SJCRH30 (cell line): ENCODE data around the gene RLBP1. TPM values are rescaled to one million over a fixed set of nuclear protein-coding genes. Genes with fewer than 3 reads are reported as not detected.

Source experiments
- DNase-seq, 2 experiments: peaks; one replicate each; pipeline ENCODE4 v3.0.0-alpha.2; 2015 to 2020
- H3K27ac ChIP-seq: fragments of 250-450 bp; sonication (Bioruptor Pico); 2 replicates; pipeline ENCODE4 v1.5.1; 2020; ENCODE audit warnings: mild to moderate bottlenecking, moderate library complexity
- H3K27me3 ChIP-seq: fragments of 250-450 bp; sonication (Bioruptor Pico); 2 replicates; pipeline ENCODE4 v1.5.1; 2020; ENCODE audit warnings: mild to moderate bottlenecking, moderate library complexity
- H3K36me3 ChIP-seq: fragments of 250-450 bp; sonication (Bioruptor Pico); 2 replicates; pipeline ENCODE4 v1.5.1; 2020; ENCODE audit warnings: mild to moderate bottlenecking, moderate library complexity
- H3K4me1 ChIP-seq: fragments of 250-450 bp; sonication (Bioruptor Pico); 2 replicates; pipeline ENCODE4 v1.5.1; 2020; ENCODE audit warnings: mild to moderate bottlenecking, moderate library complexity
- H3K4me3 ChIP-seq: fragments of 250-450 bp; sonication (Bioruptor Pico); 2 replicates; pipeline ENCODE4 v1.5.1; 2020; ENCODE audit warnings: mild to moderate bottlenecking, moderate library complexity
- H3K9me3 ChIP-seq: fragments of 250-450 bp; sonication (Bioruptor Pico); replicated peaks from 2 replicates; pipeline ENCODE4 v1.5.1; 2020; ENCODE audit warnings: mild to moderate bottlenecking, moderate library complexity
- total RNA-seq: library from RNA; depleted of rRNA; stranded (reverse); fragments of >200 nt; shearing (Covaris generic); gene quantifications from 2 replicates; pipeline ENCODE4 v1.2.3, GENCODE V29; 2014

The RLBP1 gene
- total RNA-seq, 1 experiment from 2014 or later: not detected

DNA sequence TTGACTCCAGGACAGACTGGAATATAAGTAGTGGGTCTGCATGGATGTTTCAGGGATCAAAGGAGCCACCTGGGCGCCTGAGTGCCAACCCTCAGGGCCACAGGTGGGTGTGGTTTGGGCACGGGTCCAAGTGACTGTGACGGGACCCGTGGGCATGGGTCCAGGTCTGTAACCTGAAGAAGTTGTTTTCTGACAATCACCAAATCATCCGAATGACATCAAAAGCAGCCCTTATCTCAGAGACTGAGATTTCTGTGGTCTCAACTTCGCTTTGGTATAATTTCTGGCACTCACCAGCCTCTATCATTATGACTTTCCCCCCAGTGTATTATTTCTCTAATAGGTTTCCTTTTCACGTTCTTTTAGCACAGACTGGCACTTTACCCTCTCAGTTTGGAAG lies 24.4 kb downstream of the RLBP1 start:
- peaks cover 9% of the 10 kb centered on the region for H3K36me3 ChIP-seq
- no peaks in the 10 kb centered on the region for H3K9me3 ChIP-seq
- peak in 1 of 2 experiments; percentile 33 for DNase-seq
- no peak overlapping the region for H3K27ac ChIP-seq
- H3K27me3 ChIP-seq: no peaks in the 10 kb centered on the region
- H3K4me1 ChIP-seq: no peaks in the 10 kb centered on the region
- H3K4me3 ChIP-seq: no peak overlapping the region

DNA sequence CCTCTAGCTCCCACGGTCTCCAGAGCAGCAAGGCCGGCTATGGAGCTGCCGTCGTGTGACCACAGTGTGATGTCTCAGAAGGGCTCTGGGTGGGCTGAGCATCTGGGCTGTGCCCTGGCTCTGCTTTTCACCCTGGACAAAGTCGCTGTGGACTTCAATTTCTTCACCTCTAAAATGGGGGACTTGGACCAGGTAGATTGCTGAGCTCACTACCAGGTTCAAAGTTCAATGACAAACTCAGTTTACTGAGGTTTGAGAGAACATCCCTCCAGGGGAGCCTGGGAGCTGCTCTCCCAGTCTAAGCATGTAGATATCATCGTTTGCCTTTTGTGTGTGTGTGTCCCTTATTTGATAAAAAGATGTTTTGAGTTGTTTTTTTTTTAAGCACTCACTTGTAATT lies 25.1 kb downstream of the RLBP1 start:
- no peak for DNase-seq
- Histone ChIP-seq H3K27ac (no peak overlapping the region), H3K4me3 (no peak overlapping the region), H3K4me1 (no peaks in the 10 kb centered on the region), H3K27me3 (no peaks in the 10 kb centered on the region), H3K9me3 (no peaks in the 10 kb centered on the region), H3K36me3 (peaks cover 9% of the 10 kb centered on the region)

DNA sequence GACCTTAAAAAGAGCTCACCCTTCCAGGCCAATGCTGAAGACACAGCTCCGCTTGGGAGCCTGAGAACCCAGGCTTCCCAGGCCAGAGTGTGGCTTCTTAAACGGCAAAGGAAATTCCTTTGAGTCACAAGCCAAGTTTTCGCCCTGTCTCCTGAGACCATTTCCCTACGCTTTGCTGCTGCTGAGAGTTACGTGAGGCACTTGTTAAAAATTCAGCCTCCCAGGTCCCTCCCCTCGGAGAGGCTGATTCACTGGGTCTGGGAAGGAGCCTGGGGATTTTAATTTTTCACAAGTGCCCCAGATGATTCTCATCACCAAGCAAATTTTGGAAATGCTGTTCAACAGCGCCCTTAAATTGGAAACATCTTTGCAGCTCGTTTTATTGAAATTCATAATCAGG lies 25.5 kb downstream of the RLBP1 start:
- Histone ChIP-seq H3K36me3 (peaks cover 9% of the 10 kb centered on the region), H3K9me3 (no peaks in the 10 kb centered on the region), H3K27ac (no peak overlapping the region), H3K27me3 (no peaks in the 10 kb centered on the region), H3K4me1 (no peaks in the 10 kb centered on the region), H3K4me3 (no peak overlapping the region)
- no peak for DNase-seq

DNA sequence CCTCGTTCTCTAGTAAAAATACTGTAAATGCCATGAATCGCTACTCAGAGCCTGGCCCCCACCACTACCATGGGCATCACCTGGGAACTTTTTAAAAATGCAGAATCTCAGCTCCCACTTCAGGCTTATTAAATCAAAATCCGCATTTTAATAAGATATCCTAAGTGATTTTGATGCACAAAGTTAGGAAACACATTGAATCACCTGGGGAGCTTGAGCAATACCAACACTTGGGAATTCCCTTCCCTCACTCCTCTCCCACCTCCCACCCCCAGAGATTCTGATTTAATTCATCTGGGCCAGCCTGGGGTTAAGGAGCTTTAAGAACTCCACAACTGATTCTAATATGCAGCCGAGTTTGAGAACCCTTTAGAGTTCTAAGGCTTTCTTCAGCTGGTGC lies 26.8 kb downstream of the RLBP1 start:
- Histone ChIP-seq H3K4me3 (no peak overlapping the region), H3K4me1 (no peaks in the 10 kb centered on the region), H3K27ac (no peak overlapping the region), H3K9me3 (no peaks in the 10 kb centered on the region), H3K36me3 (peaks cover 9% of the 10 kb centered on the region), H3K27me3 (no peaks in the 10 kb centered on the region)
- DNase-seq: no peak

DNA sequence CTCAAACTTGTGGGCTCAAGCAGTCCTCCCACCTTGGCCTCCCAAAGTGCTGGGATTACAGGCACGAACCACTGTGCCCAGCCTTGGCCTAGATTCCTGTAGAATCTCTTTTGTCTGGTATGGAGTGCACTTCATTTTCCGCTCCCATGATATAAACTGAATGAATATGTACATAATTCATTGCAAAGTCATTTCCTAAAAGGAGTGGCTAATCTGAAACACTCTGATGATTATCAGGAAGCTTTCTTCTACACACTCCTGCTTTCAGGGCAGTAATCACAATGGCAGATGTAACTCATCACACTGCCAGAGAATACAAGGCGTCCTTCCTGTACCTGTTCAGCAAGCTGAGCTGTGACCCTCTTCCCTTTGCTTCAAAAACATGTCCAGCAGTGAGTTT lies 28.6 kb downstream of the RLBP1 start:
- Histone ChIP-seq H3K27me3 (no peaks in the 10 kb centered on the region), H3K4me1 (no peaks in the 10 kb centered on the region), H3K36me3 (peaks cover 7% of the 10 kb centered on the region), H3K4me3 (no peak overlapping the region), H3K9me3 (no peaks in the 10 kb centered on the region), H3K27ac (no peak overlapping the region)
- no peak for DNase-seq

DNA sequence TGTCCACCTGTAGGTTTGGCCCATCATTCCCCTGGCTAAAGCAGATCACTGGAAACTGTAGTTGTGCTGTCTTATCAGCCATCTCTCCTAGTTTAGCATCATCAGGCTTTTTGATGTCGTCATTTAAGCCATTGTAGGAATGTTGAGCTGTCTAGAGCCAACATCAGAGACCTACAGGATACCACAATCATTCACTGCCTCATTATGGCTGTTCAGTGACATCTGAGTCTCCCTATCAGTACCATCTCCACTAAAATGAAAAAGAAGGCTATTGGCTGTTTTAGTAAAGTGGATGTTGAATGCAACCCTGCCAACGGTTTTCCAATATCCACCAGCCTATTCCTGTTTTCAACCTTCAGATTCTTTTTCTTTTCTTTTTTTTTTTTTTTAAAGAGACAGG lies 29.2 kb downstream of the RLBP1 start:
- H3K36me3 ChIP-seq: peaks cover 7% of the 10 kb centered on the region
- no peaks in the 10 kb centered on the region for H3K9me3 ChIP-seq
- no peak for DNase-seq
- H3K4me3 ChIP-seq: no peak overlapping the region
- H3K27ac ChIP-seq: no peak overlapping the region
- no peaks in the 10 kb centered on the region for H3K27me3 ChIP-seq
- H3K4me1 ChIP-seq: no peaks in the 10 kb centered on the region

DNA sequence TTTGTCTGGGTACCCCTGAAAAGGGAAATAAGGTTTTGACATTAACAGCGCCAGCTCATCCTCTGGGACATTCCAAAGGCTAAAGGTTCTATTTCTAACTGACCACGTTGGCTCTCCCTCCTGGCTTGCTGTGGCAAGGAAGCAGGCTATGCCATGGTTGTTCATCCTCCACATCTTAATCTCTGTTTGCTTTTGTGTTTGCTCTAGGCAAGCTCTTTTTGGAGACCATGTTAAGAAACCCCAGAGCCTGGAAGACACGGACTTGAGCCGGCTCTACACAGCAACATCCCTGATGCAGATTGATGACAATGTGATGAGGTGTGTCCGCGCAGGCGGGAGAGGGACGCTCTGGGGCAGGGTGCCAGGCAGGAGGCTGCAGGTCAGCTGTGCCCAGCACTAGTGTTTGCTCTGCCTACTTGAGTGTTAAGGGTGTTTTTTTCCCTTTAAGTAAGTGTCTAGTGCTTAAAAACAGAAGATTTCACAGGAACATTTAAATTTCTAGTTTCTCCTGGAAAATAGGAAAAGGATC lies 33.3 kb downstream of the RLBP1 start:
- no peak for DNase-seq
- Histone ChIP-seq H3K36me3 (peaks cover 3% of the 10 kb centered on the region; the same call in 1 of the 2 replicates), H3K4me3 (no peak overlapping the region), H3K27ac (no peak overlapping the region), H3K4me1 (peaks cover 10% of the 10 kb centered on the region), H3K9me3 (no peaks in the 10 kb centered on the region), H3K27me3 (no peaks in the 10 kb centered on the region)

DNA sequence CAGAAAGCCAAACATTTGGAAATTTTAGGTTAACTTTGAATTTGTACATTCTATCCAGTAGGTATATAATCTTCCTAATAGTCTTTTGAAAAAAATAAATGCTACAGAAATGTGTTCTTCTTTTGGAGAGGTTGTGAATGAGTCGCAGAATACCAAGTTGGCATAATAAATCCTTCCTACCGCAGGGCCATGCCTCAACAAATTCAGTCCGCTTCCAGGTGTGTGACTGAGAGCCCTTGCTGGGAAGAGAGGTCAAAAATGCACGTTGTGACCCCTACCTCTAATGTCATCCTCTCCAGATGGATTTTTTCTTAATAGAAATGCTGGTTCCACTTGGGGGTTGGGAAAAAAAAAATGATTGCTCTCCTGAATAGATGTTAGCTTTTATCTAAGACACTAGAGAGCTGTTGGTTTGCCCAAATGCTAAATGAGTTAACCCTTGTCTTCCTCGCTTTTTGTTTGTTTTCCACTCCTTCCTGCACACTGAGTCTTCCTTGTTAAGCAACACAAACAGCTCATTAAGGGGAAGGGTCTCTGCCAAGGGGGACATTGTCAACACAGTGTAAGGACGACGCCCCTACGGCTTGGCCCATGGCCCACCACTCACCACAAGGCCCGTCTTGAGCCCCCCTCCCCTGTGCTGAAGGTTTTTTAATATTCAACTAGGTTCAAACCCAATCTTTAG lies 33.9 kb downstream of the RLBP1 start:
- DNase-seq: no peak
- Histone ChIP-seq H3K27me3 (no peaks in the 10 kb centered on the region), H3K27ac (no peak overlapping the region), H3K9me3 (no peaks in the 10 kb centered on the region), H3K36me3 (no peaks in the 10 kb centered on the region; the same call in 1 of the 2 replicates), H3K4me3 (no peak overlapping the region), H3K4me1 (peaks cover 10% of the 10 kb centered on the region)

DNA sequence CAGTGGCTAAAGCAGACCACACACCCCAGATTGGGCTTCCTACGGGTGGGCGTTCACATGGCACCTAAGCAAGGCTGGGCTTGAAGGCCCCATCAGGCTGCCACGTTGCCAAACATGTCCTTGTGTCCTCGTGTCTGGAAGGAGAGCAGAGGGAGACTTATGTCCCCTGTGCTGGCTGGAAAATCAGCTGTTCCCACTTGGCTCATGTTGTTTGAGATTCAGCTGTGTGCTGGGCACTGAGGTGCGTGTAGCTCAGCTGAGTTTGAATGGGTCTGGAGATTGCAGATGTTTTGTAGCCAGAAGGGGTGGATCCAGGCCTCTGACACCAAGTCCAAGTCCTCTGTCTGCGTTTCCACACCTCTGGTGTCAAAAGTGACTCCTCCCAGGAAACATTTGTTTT lies 34.6 kb downstream of the RLBP1 start:
- Histone ChIP-seq H3K9me3 (no peaks in the 10 kb centered on the region), H3K27me3 (no peaks in the 10 kb centered on the region), H3K27ac (no peak overlapping the region), H3K4me1 (peaks cover 10% of the 10 kb centered on the region), H3K36me3 (no peaks in the 10 kb centered on the region; the same call in 1 of the 2 replicates), H3K4me3 (no peak overlapping the region)
- no peak for DNase-seq

DNA sequence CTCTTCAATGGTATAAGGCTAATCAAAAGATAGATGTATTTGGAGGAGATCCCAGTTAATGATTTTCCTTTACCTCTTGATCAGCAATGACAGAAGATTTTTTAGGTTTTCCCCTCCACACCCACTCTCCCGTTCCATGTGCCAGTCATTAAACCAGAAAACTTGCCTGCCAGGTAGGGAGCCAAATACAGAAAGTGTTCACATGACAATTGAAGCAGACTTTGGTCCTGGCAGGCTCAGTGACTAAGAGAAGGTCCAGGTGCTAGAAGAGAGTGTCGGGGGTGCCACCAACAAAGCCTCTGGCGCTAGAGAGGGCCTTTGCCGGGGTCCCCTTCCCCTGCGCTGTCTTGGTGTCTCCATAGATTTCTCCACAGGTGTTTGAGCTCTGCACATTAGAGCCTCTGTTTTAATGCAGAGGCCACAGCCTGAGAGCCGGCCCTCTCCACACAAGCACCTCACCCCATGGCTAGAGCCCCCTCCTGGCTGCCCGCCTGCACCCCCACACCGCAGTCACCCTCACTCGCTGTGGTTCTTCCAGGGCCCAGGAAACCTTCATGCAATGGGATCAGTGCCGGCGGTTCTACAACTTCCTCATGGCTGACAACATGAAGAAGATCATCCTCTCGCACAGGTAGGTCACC lies 36.4 kb downstream of the RLBP1 start:
- H3K4me3 ChIP-seq: no peak overlapping the region
- DNase-seq: no peak
- peaks cover 10% of the 10 kb centered on the region for H3K4me1 ChIP-seq
- no peaks in the 10 kb centered on the region for H3K27me3 ChIP-seq
- no peaks in the 10 kb centered on the region for H3K9me3 ChIP-seq
- H3K36me3 ChIP-seq: no peaks in the 10 kb centered on the region; the same call in 1 of the 2 replicates
- H3K27ac ChIP-seq: peak overlapping the region; percentile 30; the same call in 1 of the 2 replicates

DNA sequence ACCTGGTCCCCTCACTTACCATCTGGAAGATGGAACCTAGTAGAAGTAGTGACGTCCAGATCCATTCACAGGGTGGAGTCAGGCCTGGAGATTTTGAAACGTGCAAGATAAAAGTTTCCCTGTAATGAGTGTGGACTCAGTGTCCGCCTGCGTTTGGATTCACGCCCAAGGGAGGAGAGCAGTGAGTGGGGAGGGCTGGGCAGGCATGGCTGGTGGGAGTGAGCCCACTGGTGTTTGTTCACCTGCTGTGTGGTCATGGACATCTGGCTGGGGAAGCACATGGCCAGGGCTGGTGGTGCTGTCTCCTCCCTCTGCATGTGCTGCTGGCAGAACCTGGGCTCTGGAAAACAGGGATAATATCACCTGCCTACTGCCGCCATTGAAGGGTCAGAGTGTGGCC lies 37.0 kb downstream of the RLBP1 start:
- Histone ChIP-seq H3K4me3 (no peak overlapping the region), H3K36me3 (no peaks in the 10 kb centered on the region; the same call in 1 of the 2 replicates), H3K27me3 (no peaks in the 10 kb centered on the region), H3K9me3 (no peaks in the 10 kb centered on the region), H3K27ac (peak overlapping the region; percentile 30; the same call in 1 of the 2 replicates), H3K4me1 (peaks cover 10% of the 10 kb centered on the region)
- DNase-seq: peak; percentile 54 to 65

DNA sequence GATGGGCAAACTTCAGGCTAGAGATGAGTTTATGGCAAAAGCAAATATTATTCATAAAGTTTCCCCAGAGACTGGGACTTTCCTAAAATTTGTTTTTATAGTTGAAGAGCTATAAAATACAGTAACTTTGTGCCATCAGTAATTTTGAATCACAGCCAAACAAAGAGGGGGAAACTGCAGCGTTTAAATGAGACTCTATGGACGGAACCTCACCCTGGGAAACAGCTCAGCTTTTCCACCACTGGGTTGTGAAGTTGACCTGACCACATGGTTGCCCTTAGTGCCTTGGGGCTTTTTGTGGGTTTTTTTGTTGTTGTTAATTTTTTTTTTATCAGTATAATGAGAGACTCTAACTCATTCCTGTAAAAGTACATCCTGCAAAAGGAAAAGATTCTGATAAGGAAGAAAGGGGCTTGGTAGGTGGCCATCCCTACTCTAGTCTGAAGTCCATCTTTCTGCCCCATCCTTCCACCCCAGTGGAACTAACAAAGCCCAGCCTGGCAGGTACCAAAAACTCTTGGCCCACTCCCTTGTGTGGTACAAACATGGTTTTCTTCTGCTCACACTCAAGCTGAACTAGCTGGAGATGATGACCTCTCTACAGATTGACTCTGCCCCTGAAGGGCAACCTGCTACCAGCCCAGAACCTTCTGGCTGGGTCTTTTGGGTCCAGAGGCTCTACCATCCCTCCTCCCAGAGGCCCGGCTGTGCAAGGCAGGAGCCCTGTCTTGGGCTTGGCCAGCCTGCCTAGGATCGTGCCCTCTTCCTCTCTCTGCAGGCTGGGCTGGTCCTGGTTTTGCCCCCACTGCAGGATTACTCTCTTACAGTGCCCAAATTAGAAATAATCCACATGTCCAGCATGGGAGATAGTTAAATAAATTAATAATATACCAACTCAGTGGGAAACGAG lies 41.2 kb downstream of the RLBP1 start:
- Histone ChIP-seq H3K4me1 (peaks cover 10% of the 10 kb centered on the region), H3K27me3 (no peaks in the 10 kb centered on the region), H3K27ac (no peak overlapping the region), H3K36me3 (no peaks in the 10 kb centered on the region; the same call in 1 of the 2 replicates), H3K4me3 (no peak overlapping the region), H3K9me3 (no peaks in the 10 kb centered on the region)
- no peak for DNase-seq

DNA sequence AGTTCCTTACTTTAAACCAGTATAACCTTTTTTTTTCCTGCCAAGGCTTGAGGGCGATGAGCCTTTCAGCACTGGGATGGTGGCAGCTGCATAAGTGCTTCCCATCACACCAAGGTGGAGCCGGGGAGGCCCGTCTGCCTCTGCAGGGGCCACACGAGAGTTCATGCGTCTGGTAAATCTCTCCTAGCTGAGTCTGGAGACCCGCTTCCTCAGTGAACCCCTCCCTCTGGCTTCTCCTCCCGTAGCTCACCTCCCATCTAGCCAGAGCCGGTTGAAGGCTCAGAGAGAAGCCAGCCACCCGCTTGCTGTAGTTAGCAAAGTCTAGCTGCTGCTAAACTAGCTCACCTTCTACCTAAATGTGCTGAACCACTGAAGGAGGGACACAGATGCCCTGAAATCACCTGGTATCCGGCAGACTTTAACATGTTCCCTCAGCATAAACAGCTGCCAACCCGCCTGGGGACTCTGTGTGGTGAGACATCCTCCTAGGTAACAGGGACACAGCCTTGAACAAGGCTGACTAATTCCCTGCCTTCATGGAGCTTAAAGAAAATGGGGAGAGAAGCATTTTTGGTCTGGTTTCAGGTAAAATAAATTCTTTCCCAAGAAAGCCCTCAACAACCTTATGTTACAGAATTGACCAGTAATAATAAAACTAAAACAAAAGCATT lies 42.9 kb downstream of the RLBP1 start:
- H3K9me3 ChIP-seq: no peaks in the 10 kb centered on the region
- no peak overlapping the region for H3K27ac ChIP-seq
- no peak for DNase-seq
- no peaks in the 10 kb centered on the region for H3K27me3 ChIP-seq
- H3K4me3 ChIP-seq: no peak overlapping the region
- H3K36me3 ChIP-seq: no peaks in the 10 kb centered on the region
- no peaks in the 10 kb centered on the region; the same call in 1 of the 2 replicates for H3K4me1 ChIP-seq

DNA sequence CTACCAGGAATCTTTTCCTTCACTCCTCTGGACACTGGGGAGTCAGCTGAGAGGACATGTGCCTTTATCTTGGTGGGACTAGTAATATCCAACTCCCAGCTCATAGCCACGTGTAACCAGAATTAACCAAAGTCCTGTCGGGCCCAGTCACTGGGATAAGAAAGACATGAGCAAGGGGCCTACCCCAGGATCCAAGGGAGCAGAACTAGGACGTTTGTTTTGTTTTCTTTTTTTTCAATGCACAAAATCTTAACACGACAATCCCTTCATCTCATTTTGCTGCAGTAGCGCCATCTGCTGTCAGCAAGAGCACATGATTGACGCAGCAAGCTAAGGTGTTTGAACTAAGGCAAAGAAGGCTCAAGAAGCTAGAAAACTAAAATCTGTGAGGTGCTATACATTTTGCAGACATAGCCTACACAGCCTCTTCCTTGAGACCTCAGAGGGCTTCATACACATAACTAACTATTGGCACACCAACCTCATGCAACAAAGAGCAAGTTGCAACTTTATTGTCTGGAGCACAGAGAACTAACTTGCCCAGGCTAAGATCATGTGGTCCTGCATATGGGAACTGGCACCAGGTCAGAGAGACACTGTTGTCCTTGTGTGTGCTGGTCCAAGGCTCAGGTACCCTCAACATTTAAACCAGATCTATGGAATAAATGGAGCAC lies 43.6 kb downstream of the RLBP1 start:
- peak; percentile 47 to 76 for DNase-seq
- Histone ChIP-seq H3K36me3 (no peaks in the 10 kb centered on the region), H3K9me3 (no peaks in the 10 kb centered on the region), H3K4me3 (no peak overlapping the region), H3K27me3 (no peaks in the 10 kb centered on the region), H3K4me1 (no peaks in the 10 kb centered on the region), H3K27ac (no peak overlapping the region)
